LNCaP clone FGC (cell line): ENCODE data around the gene CPSF4L.
A peak's percentile ranks its signal among the peaks of the same experiment; 100 is the strongest.

Experiments
- DNase-seq: peaks from one replicate; pipeline ENCODE4 v3.0.0-alpha.2; 2011; ENCODE audit warnings: low read depth
- H3K4me3 ChIP-seq: 2 replicates; pipeline ENCODE4 v1.5.1; 2011; ENCODE audit warnings: mild to moderate bottlenecking, low read depth, low read length, control low read depth
- TF ChIP-seq, protein P1 (sequence below): IDR thresholded peaks from 2 replicates; pipeline ENCODE4 v1.5.1; 2012; ENCODE audit warnings: mild to moderate bottlenecking; ENCODE audit not compliant: control insufficient read depth, insufficient read depth; ENCODE audit errors: extremely low read depth

Gene CPSF4L

DNA sequence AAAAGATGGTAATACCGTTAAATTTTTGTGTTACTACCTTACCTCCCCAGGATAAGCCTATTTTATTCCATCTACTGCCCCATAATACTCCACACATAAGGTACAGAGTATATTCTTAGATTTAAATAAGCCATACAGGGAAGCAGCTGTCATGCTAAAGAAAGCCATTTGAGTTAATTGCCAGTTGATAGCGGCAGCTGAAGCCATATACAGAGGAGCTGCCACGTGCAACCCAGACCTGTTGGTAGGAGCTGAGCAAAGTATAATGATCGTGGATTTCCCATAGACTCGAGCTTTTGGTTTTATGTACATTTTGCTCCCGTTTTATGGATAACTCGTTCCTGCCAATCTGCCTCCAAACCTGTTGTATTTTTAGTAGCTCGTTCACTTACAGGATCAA, 12.0 kb downstream of the CPSF4L start:
- DNase-seq = no peak
- H3K4me3 ChIP-seq = no peak overlapping the region
- TF ChIP-seq, protein P1, sequence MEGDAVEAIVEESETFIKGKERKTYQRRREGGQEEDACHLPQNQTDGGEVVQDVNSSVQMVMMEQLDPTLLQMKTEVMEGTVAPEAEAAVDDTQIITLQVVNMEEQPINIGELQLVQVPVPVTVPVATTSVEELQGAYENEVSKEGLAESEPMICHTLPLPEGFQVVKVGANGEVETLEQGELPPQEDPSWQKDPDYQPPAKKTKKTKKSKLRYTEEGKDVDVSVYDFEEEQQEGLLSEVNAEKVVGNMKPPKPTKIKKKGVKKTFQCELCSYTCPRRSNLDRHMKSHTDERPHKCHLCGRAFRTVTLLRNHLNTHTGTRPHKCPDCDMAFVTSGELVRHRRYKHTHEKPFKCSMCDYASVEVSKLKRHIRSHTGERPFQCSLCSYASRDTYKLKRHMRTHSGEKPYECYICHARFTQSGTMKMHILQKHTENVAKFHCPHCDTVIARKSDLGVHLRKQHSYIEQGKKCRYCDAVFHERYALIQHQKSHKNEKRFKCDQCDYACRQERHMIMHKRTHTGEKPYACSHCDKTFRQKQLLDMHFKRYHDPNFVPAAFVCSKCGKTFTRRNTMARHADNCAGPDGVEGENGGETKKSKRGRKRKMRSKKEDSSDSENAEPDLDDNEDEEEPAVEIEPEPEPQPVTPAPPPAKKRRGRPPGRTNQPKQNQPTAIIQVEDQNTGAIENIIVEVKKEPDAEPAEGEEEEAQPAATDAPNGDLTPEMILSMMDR = no peak

DNA sequence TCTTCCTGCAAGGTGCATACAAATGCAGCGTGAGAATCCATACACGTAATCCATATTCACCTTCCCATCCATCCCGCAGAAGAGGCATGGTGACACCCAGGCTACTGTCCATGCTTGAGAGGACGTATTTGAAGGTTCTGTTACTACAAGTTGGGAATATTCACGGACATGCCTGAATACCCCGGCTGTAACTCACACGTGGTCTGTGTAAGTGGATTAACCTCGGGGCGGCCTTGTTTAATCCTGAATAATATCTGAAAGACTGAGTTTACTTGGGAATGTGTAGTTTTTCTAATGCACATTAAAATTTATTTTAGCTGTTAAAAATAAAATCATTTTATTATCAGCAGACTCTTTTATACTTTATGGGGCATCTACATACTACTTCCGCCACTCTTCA, 13.1 kb downstream of the CPSF4L start:
- TF ChIP-seq, protein P1 = no peak
- H3K4me3 ChIP-seq = no peak overlapping the region
- no peak for DNase-seq

DNA sequence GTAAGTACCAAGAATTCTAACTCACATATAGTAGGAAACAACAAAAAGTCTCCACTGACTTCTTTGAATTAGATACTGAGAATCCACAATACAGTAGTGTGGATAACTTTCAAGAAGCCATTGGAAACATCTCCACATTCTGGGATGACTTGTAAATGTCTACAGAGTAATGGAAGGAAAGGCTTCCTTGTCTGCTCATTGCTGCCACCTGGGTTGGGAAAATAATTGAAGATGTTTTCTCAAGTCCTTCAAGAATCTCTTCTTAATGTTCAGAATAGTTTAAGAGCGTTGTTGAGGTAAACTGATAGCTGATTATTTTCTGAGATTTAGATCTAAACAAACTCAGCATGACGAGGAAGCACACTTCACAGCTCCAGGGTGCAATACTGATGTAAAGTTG, 14.0 kb downstream of the CPSF4L start:
- H3K4me3 ChIP-seq = no peak overlapping the region
- TF ChIP-seq, protein P1 = no peak
- no peak for DNase-seq

DNA sequence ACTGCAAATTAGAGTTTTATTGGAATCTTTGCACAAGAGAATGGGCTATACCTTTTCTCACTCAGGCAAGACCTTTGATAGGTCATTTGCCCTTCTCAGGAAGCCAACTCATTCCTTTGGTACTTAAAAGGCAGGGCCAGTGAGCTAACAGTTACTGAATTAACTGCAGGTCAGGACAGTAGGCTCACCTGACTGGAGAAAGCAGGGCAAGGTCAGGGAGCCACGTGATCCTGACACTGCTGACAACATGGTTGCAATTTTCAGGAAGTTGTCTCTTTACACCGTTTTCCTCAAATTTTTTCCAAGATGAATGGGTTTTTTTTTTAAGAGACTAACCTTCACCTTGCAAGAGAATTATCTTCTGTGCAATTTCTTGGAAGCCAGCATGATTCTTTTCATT, 21.1 kb downstream of the CPSF4L start:
- DNase-seq = no peak
- H3K4me3 ChIP-seq = no peak overlapping the region
- TF ChIP-seq, protein P1 = no peak

DNA sequence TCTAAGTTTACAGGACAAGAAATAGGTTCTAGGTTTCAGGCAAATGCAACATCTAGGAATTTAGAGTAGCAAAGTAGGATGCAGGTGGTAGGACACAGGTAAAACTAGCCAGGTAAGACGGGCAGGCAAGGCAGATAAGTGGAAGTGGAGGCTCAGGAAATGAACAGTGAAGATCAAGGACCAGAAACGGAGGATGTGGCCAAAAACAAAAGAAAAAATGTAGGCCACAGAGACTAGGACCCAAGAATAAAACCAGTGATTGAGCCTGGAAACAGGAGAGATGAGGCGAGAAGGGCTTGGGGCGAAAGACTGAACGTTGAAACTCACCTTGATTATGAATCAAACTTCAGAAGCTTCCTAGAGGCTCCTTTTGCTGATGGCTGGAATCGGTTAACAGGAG, 24.0 kb downstream of the CPSF4L start:
- no peak for DNase-seq
- no peak overlapping the region for H3K4me3 ChIP-seq
- TF ChIP-seq, protein P1 = no peak

DNA sequence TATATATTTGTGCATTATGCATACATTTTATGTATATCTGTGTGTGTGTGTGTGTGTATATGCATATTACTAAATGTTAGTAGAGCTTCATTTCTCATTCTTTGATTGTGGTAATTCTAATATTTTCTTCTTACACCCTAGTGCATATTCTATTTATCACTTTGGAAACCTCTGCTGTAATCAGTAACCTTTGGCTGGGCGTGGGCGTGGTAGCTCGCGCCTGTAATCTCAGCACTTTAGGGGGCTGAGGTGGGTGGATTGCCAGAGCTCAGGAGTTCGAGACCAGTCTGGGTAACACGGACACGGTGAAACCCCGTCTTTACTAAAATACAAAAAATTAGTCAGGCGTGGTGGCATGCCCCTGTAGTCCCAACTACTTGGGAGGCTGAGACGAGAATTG, 26.9 kb downstream of the CPSF4L start:
- DNase-seq = no peak
- TF ChIP-seq, protein P1 = no peak
- H3K4me3 ChIP-seq = no peak overlapping the region

DNA sequence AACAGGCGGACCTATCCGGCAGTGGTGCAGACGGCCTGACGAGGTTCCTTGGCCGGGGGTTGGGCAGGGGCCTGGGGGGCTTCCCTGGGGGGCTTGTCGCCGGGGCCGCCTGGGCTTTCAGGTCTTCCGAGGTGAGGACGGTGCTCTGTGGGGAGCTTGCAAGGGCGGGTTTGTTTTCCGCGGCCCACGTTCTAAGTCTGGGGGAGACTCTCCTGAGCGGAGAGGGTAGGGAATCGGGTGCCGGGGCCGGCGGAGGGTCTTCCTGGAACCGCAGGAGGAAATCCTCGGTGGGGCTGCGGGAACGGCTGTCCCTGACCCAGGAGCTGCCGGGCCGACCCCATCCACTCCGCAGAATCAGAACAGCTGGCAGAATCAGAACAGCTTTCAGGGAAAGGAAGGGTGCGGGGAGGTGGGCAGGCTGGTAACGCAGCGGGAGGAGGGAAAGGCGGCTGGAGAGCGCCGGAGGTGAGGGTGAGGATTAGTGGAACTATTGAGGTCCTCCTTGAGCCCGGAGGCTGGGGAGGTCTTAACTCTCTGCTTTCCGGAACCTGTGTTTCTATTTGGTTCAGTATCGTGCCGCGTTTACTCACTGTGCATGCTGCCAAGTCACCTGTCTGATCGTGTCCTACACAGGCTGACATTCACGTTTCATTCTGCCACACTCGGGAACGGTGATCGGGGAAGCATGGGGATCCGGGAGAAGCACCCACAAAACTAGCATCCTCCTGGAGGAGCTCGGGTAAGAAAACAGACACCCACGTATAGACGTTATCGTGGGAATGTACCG, 28.9 kb downstream of the CPSF4L start:
- TF ChIP-seq, protein P1 = no peak
- DNase-seq = peak; percentile 34
- peak overlapping the region; percentile 88 for H3K4me3 ChIP-seq
